Measurements from ENCODE around the gene FBN3.
"Not testable (repeated sequence)": the region's sequence is repeated elsewhere in the genome, so short reads cannot be mapped to it uniquely, and the experiment has no call there.

The FBN3 gene

GRCh38 chr19:8180018-8180417, 30.6 kb upstream of the FBN3 start:
- DNase-seq (ENCODE audit: low read depth): no peak
- no peak overlapping the region for H3K4me3 ChIP-seq (ENCODE audit: low read depth, low read length)

DNA sequence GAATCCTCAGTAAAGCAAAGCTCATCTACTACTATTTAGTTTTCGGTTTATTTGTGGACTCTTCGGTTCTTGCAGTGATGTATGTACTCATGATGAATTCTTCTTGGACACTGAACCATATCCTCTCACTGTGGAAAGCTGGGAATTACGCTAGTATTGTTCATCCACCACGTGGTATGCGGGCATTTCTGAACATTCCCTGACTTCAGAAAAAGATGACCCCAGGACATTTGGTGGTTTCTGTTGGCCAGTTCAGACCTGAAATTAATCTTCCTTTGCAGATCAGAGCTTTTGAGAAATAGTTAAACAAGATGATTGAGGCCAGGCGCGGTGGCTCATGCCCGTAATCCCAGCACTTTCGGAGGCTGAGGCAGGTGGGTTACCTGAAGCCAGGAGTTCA, 25.3 kb upstream of the FBN3 start:
- DNase-seq (ENCODE audit: low read depth): no peak
- H3K4me3 ChIP-seq (ENCODE audit: low read depth, low read length): no peak overlapping the region
- TF ChIP-seq, protein P1, sequence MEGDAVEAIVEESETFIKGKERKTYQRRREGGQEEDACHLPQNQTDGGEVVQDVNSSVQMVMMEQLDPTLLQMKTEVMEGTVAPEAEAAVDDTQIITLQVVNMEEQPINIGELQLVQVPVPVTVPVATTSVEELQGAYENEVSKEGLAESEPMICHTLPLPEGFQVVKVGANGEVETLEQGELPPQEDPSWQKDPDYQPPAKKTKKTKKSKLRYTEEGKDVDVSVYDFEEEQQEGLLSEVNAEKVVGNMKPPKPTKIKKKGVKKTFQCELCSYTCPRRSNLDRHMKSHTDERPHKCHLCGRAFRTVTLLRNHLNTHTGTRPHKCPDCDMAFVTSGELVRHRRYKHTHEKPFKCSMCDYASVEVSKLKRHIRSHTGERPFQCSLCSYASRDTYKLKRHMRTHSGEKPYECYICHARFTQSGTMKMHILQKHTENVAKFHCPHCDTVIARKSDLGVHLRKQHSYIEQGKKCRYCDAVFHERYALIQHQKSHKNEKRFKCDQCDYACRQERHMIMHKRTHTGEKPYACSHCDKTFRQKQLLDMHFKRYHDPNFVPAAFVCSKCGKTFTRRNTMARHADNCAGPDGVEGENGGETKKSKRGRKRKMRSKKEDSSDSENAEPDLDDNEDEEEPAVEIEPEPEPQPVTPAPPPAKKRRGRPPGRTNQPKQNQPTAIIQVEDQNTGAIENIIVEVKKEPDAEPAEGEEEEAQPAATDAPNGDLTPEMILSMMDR (IDR thresholded peaks at IDR 0.05; ENCODE audit: low read depth, low read length, missing control alignments): no peak

More at GRCh38 chr19:8180018-8180417, 30.6 kb upstream of the FBN3 start:
- TF ChIP-seq, protein P1 (IDR thresholded peaks at IDR 0.05; ENCODE audit: low read depth, low read length, missing control alignments): no peak

DNA sequence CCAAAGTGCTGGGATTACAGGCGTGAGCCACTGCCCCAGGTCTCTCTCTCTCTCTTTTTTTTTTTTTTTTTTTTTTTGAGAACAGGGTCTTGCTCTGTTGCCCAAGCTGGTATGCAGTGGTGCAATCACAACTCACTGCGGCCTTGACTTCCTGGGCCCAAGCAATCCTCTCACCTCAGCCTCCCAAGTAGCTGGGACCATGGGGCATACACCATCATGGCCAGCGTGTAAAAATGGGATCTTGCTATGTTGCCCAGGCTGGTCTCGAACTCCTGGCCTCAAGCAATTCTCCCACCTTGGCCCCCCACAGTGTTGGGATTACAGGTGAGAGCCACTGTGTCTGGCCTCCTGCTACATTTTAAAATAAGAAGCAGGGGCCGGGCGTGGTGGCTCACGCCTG, 19.1 kb upstream of the FBN3 start:
- DNase-seq (ENCODE audit: low read depth): no peak
- no peak overlapping the region for H3K4me3 ChIP-seq (ENCODE audit: low read depth, low read length)
- TF ChIP-seq, protein P1 (IDR thresholded peaks at IDR 0.05; ENCODE audit: low read depth, low read length, missing control alignments): no peak

DNA sequence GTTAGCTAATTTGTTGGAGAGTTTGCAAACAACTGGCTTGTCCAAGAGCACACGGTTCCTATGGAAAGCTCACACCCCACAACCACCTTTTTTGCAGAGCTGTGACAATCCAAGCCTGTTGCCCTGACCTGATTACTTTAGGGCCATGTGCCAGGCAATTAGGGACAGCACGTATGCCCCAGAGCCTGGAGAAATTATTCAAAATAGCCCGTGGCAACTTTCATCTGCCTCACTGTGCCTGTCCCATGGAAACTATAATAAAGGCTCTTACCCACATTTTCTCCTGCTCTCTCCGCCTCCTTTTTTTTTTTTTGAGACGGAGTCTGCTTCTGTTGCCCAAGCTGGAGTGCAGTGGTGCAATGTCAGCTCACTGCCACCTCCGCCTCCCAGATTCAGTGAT, 18.6 kb upstream of the FBN3 start:
- TF ChIP-seq, protein P1 (IDR thresholded peaks at IDR 0.05; ENCODE audit: low read depth, low read length, missing control alignments): no peak
- H3K4me3 ChIP-seq (ENCODE audit: low read depth, low read length): no peak overlapping the region
- DNase-seq (ENCODE audit: low read depth): no peak

GRCh38 chr19:8163759-8164158, 14.4 kb upstream of the FBN3 start:
- TF ChIP-seq, protein P1 (IDR thresholded peaks at IDR 0.05; ENCODE audit: low read depth, low read length, missing control alignments): no peak
- no peak for DNase-seq (ENCODE audit: low read depth)
- H3K4me3 ChIP-seq (ENCODE audit: low read depth, low read length): no peak overlapping the region

- peak; percentile 40 for DNase-seq (ENCODE audit: low read depth)
- TF ChIP-seq, protein P1 (IDR thresholded peaks at IDR 0.05; ENCODE audit: low read depth, low read length, missing control alignments): no peak
These were observed 11.8 kb upstream of the FBN3 start for GRCh38 chr19:8161135-8161646.

DNA sequence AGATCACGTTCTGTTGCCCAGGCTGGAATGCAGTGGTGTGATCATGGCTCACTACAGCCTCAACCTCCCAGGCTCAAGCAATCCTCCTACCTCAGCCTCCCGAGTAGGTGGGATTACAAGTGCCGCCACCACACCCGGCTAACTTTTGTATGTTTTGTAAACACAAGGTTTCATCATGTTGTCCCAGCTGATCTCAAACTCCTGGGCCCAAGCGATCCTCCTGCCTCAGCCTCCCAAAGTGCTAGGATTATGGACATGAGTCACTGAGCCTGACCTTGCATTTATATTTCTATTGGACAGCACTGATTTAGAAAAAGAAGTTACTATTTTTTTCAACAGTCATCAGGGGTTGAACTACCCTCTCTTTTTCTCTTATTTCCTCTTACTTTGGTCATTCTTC, 9.9 kb upstream of the FBN3 start:
- H3K4me3 ChIP-seq (ENCODE audit: low read depth, low read length); DNase-seq (ENCODE audit: low read depth): not testable (repeated sequence)

More at GRCh38 chr19:8161135-8161646, 11.8 kb upstream of the FBN3 start:
- no peak overlapping the region for H3K4me3 ChIP-seq (ENCODE audit: low read depth, low read length)

All from GM12864 (cell line).